Keratinocyte (primary cell): ENCODE results near the gene KDM6B. TPM values are rescaled to one million over a fixed set of nuclear protein-coding genes. Genes with fewer than 3 reads are reported as not detected.

ENCODE experiments used
- DNase-seq: peaks from one replicate; pipeline ENCODE4 v3.0.0-alpha.2; 2011; ENCODE audit warnings: low read depth, missing footprints, low spot score
- FAIRE-seq: peaks from 2 replicates; lab custom pipeline; 2011; peaks lifted over from hg19 to GRCh38; lab: Jason Lieb, UNC
- H2AFZ ChIP-seq: 2 replicates; pipeline ENCODE4 v1.6.0; 2012; ENCODE audit warnings: low read length, control low read depth, inconsistent platforms; ENCODE audit not compliant: control insufficient read depth
- H3K27ac ChIP-seq: 2 replicates; pipeline ENCODE4 v1.5.1; 2011; ENCODE audit warnings: low read length; ENCODE audit not compliant: control insufficient read depth, insufficient read depth
- H3K27me3 ChIP-seq: 3 replicates; pipeline ENCODE4 v1.6.0; 2011; ENCODE audit warnings: low read length; ENCODE audit not compliant: control insufficient read depth, insufficient read depth; ENCODE audit errors: extremely low read depth
- H3K36me3 ChIP-seq, 2 experiments: 2 replicates in 1 of 2; 3 replicates in 1 of 2; pipeline ENCODE4 v1.5.1; 2011; ENCODE audit warnings: low read length in 2 of 2, mild to moderate bottlenecking in 1 of 2; ENCODE audit not compliant: control insufficient read depth in 2 of 2, insufficient read depth in 2 of 2; ENCODE audit errors: extremely low read depth in 1 of 2
- H3K4me1 ChIP-seq: 3 replicates; pipeline ENCODE4 v1.5.1; 2011; ENCODE audit warnings: low read length; ENCODE audit not compliant: control insufficient read depth, insufficient read depth; ENCODE audit errors: extremely low read depth
- H3K4me2 ChIP-seq: 3 replicates; pipeline ENCODE4 v1.6.0; 2011; ENCODE audit warnings: low read depth, low read length; ENCODE audit not compliant: control insufficient read depth, insufficient read depth; ENCODE audit errors: extremely low read depth
- H3K4me3 ChIP-seq, 3 experiments: fragments of 200-600 bp in 1 of 3; sonication (generic) in 1 of 3; 2 replicates in 2 of 3; 3 replicates in 1 of 3; pipeline ENCODE4 v1.5.1; 2011 to 2016; ENCODE audit warnings: low read length in 3 of 3, mild to moderate bottlenecking in 3 of 3, control low read depth in 2 of 3, inconsistent platforms in 1 of 3, low read depth in 1 of 3, mixed read lengths in 1 of 3, mixed run types in 1 of 3, moderate library complexity in 1 of 3; ENCODE audit not compliant: control insufficient read depth in 2 of 3, insufficient read depth in 2 of 3; ENCODE audit errors: extremely low read depth in 1 of 3
- H3K79me2 ChIP-seq: 2 replicates; pipeline ENCODE4 v1.6.0; 2012; ENCODE audit warnings: low read length; ENCODE audit not compliant: control insufficient read depth, insufficient read depth
- H3K9ac ChIP-seq: 3 replicates; pipeline ENCODE4 v1.6.0; 2011; ENCODE audit warnings: low read length; ENCODE audit not compliant: control insufficient read depth, insufficient read depth; ENCODE audit errors: extremely low read depth
- H3K9me1 ChIP-seq: 3 replicates; pipeline ENCODE4 v1.6.0; 2011; ENCODE audit warnings: low read length; ENCODE audit not compliant: control insufficient read depth, insufficient read depth; ENCODE audit errors: extremely low read depth
- H3K9me3 ChIP-seq: 2 replicates; pipeline ENCODE4 v1.5.1; 2012; ENCODE audit warnings: low read depth, low read length; ENCODE audit not compliant: control insufficient read depth
- H4K20me1 ChIP-seq: 3 replicates; pipeline ENCODE4 v1.6.0; 2011; ENCODE audit warnings: low read length; ENCODE audit not compliant: control insufficient read depth, insufficient read depth; ENCODE audit errors: extremely low read depth
- CTCF ChIP-seq, 3 experiments: IDR thresholded peaks in 1 of 3; conservative IDR thresholded peaks in 1 of 3; optimal IDR thresholded peaks in 1 of 3; 2 replicates in 2 of 3; 3 replicates in 1 of 3; pipeline versions ENCODE3 to v1.5.1; 2011; ENCODE audit warnings: low read length in 3 of 3, mild to moderate bottlenecking in 3 of 3, moderate library complexity in 2 of 3, control low read depth in 1 of 3, inconsistent platforms in 1 of 3; ENCODE audit not compliant: insufficient read depth in 2 of 3; ENCODE audit errors: extremely low read depth in 1 of 3
- EZH2 ChIP-seq: IDR thresholded peaks from one replicate; pipeline ENCODE4 v1.6.1; 2012; ENCODE audit warnings: inconsistent platforms, mild to moderate bottlenecking, low read length, moderate library complexity
- dilution Hi-C: fragments of 300-500 bp; cut with MboI; formaldehyde crosslinking; loops from one replicate; pipeline ENCODE4 v1.7.0; 2020; ENCODE audit warnings: low sequenced_read_pairs; ENCODE audit not compliant: extremely low pct_ligation_motif_present
- polyA plus RNA-seq, 5 experiments: library from polyadenylated mRNA; depleted of rRNA in 3 of 5; stranded (reverse) in 3 of 5; stranded (forward) in 1 of 5; unstranded in 1 of 5; fragments of >200 nt; gene quantifications; 1 replicate in 1 of 5; 2 replicates in 3 of 5; 3 replicates in 1 of 5; pipeline versions ENCODE4 v1.2.1 to v1.2.3, GENCODE V29; 2011 to 2012; ENCODE audit warnings: missing spikeins in 2 of 5, low read depth in 1 of 5, low replicate concordance in 1 of 5

KDM6B gene
- polyA plus RNA-seq, 1 donor (not counting 4 experiments of a cell fraction or from before 2014, with no cell fraction given) = 1.6 TPM

- H4K20me1 ChIP-seq = no peaks in the 10 kb centered on the region
- FAIRE-seq (peak; percentile 32), DNase-seq (no peak)
- H3K27me3 ChIP-seq = no peaks in the 10 kb centered on the region
- H3K9me3 ChIP-seq = no peaks in the 10 kb centered on the region
- TF ChIP-seq EZH2 (no peak), CTCF (optimal IDR thresholded peaks at IDR 0.05 in 1 of 3, IDR thresholded peaks at IDR 0.05 in 1 of 3, conservative IDR thresholded peaks at IDR 0.05 in 1 of 3; ENCODE audit: extremely low read depth in 1 of 3, insufficient read depth in 2 of 3, low read length in 3 of 3) (no peak)
- no peaks in the 10 kb centered on the region for H3K79me2 ChIP-seq
- H3K36me3 ChIP-seq = no peaks in the 10 kb centered on the region
- H2AFZ ChIP-seq = no peak overlapping the region
- H3K4me1 ChIP-seq = peaks cover 20% of the 10 kb centered on the region
- no peak overlapping the region for H3K27ac ChIP-seq
- no peak overlapping the region for H3K4me3 ChIP-seq
- H3K4me2 ChIP-seq = no peak overlapping the region
- dilution Hi-C loops = no loop called here
- no peaks in the 10 kb centered on the region for H3K9me1 ChIP-seq
- no peak overlapping the region for H3K9ac ChIP-seq
Measured at GRCh38 chr17:7806587-7806986, 27.4 kb upstream of the KDM6B start.

GRCh38 chr17:7807206-7807605 lies 26.8 kb upstream of the KDM6B start:
- Histone ChIP-seq H3K79me2 (no peaks in the 10 kb centered on the region), H3K4me1 (peaks cover 20% of the 10 kb centered on the region), H3K27me3 (no peaks in the 10 kb centered on the region), H2AFZ (no peak overlapping the region), H3K4me2 (no peak overlapping the region), H3K36me3 (no peaks in the 10 kb centered on the region), H3K4me3 (no peak overlapping the region), H3K27ac (no peak overlapping the region), H3K9ac (no peak overlapping the region), H3K9me3 (no peaks in the 10 kb centered on the region), H3K9me1 (no peaks in the 10 kb centered on the region), H4K20me1 (no peaks in the 10 kb centered on the region)
- no peak for DNase-seq
- dilution Hi-C loops = no loop called here
- no peak for FAIRE-seq
- TF ChIP-seq EZH2 (no peak), CTCF (optimal IDR thresholded peaks at IDR 0.05 in 1 of 3, IDR thresholded peaks at IDR 0.05 in 1 of 3, conservative IDR thresholded peaks at IDR 0.05 in 1 of 3; ENCODE audit: extremely low read depth in 1 of 3, insufficient read depth in 2 of 3, low read length in 3 of 3) (no peak)
